NB4 (cell line): ENCODE data around the gene ERFL.

Experiments
- CTCF ChIP-seq: IDR thresholded peaks from one replicate; pipeline ENCODE4 v1.5.1; 2012; ENCODE audit warnings: low read depth, low read length
- MAX ChIP-seq: IDR thresholded peaks from 2 replicates; pipeline ENCODE4 v1.6.1; 2011; ENCODE audit warnings: low read depth, low read length
- MYC ChIP-seq: IDR thresholded peaks from 2 replicates; pipeline ENCODE4 v1.6.1; 2011; ENCODE audit warnings: low read depth, low read length
- POLR2A ChIP-seq: IDR thresholded peaks from 2 replicates; pipeline ENCODE4 v1.6.1; 2011; ENCODE audit warnings: mild to moderate bottlenecking; ENCODE audit not compliant: insufficient read length; ENCODE audit errors: extremely low read depth

GRCh38 chr19:41870401-41870873 lies 57.8 kb downstream of the ERFL start:
- TF ChIP-seq POLR2A (no peak), CTCF (no peak), MAX (no peak), MYC (no peak)
